Mesothelial cell of epicardium (in vitro differentiated cells): Measurements from ENCODE around the gene MROH2A. TPM values are rescaled to one million over a fixed set of nuclear protein-coding genes. Genes with fewer than 3 reads are reported as not detected.

Experiments
- DNase-seq, 2 experiments: peaks; one replicate each; pipeline ENCODE4 v3.0.0; 2021; ENCODE audit warnings: low spot score in 2 of 2; ENCODE audit not compliant: unreplicated experiment in 2 of 2
- H3K27ac Mint-ChIP-seq: 2 replicates; pipeline ENCODE4 v1.8.0; 2021; ENCODE audit warnings: mixed read lengths
- H3K27me3 Mint-ChIP-seq: 2 replicates; pipeline ENCODE4 v1.8.0; 2021; ENCODE audit warnings: low read depth, mixed read lengths
- H3K36me3 Mint-ChIP-seq: 2 replicates; pipeline ENCODE4 v1.8.0; 2021; ENCODE audit warnings: mixed read lengths
- H3K4me1 Mint-ChIP-seq: 2 replicates; pipeline ENCODE4 v1.8.0; 2021; ENCODE audit warnings: mixed read lengths
- H3K4me3 Mint-ChIP-seq: 2 replicates; pipeline ENCODE4 v1.8.0; 2021; ENCODE audit warnings: mild to moderate bottlenecking, moderate library complexity, mixed read lengths
- H3K9me3 Mint-ChIP-seq: 2 replicates; pipeline ENCODE4 v1.8.0; 2021; ENCODE audit warnings: mixed read lengths
- total RNA-seq: library from RNA; stranded (reverse); gene quantifications from 3 replicates; pipeline ENCODE4 v1.2.1, GENCODE V29; 2021
- TF ChIP-seq, protein P1 (sequence below): fragments of 200-600 bp; sonication (generic); IDR thresholded peaks from one replicate; pipeline ENCODE4 v1.5.0; 2021; ENCODE audit warnings: antibody characterized with exemption; ENCODE audit not compliant: unreplicated experiment

MROH2A gene
- total RNA-seq, 1 donor from 2014 or later: not detected

DNA sequence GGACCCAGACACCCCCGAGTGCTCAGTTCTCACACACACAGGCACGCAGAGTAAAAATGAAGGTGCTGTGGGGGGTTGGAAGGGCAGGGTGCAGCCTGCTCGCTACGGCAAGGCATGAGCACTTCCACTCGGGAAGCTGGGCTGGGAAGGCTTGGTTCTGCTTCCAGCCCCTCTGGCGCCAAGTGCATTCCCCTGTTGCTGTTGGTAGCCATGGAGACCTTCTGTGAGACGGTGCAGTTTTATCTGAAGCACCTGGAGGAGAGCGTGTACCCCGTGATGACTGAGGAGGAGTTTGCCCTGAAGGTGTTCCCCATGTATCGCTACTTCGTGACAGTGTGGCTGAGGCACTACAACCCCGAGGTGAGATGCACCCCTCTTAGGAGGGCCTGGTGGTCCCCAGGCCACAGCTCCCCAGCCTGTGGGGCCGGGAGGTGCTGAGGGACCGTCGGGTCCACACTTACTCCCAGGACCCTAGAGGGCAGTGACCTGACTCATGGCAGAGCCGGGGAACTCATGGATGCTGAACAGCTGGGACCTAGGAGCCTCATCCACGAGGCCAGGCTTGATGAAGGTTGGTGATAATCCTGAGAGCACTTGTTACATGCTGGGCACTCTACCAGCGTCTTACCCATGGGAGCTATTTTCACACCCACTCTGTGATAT is 15.5 kb downstream of the MROH2A start:
- Mint-ChIP-seq H3K9me3 (no peaks in the 10 kb centered on the region), H3K36me3 (no peaks in the 10 kb centered on the region), H3K27ac (no peak overlapping the region), H3K4me3 (no peak overlapping the region), H3K27me3 (peaks cover 16% of the 10 kb centered on the region), H3K4me1 (no peaks in the 10 kb centered on the region)
- peak in 1 of 2 experiments; percentile 30 for DNase-seq
- TF ChIP-seq, protein P1, sequence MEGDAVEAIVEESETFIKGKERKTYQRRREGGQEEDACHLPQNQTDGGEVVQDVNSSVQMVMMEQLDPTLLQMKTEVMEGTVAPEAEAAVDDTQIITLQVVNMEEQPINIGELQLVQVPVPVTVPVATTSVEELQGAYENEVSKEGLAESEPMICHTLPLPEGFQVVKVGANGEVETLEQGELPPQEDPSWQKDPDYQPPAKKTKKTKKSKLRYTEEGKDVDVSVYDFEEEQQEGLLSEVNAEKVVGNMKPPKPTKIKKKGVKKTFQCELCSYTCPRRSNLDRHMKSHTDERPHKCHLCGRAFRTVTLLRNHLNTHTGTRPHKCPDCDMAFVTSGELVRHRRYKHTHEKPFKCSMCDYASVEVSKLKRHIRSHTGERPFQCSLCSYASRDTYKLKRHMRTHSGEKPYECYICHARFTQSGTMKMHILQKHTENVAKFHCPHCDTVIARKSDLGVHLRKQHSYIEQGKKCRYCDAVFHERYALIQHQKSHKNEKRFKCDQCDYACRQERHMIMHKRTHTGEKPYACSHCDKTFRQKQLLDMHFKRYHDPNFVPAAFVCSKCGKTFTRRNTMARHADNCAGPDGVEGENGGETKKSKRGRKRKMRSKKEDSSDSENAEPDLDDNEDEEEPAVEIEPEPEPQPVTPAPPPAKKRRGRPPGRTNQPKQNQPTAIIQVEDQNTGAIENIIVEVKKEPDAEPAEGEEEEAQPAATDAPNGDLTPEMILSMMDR: no peak

DNA sequence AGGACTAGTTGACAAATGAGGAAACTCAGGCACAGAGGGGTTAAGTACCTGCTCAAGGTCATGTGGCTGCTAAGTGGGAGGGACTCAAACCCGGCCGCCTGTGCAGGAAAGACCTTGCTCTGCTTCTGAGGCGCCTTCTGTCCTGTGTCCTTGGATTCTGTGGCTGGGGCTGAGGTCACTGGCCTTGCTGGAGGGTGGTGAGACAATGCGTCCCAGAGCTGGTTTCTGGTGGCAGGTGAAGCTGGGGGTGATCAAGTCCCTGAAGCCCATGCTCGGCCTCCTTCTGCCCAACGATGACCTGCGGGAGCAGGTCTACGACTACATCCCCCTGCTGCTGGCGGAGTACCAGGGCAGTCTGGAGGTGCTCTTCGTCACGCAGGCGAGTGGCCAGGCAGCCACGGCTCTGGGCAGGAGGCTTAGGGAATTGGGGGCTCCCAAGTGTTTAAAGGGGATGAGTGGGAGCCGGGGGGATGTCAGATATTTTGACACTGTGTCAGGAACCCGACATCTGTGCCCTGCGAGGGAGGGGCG is 16.1 kb downstream of the MROH2A start:
- Mint-ChIP-seq H3K9me3 (no peaks in the 10 kb centered on the region), H3K36me3 (no peaks in the 10 kb centered on the region), H3K27me3 (peaks cover 14% of the 10 kb centered on the region), H3K4me1 (no peaks in the 10 kb centered on the region), H3K4me3 (no peak overlapping the region), H3K27ac (no peak overlapping the region)
- TF ChIP-seq, protein P1: no peak
- peak; percentile 5 to 16 for DNase-seq

DNA sequence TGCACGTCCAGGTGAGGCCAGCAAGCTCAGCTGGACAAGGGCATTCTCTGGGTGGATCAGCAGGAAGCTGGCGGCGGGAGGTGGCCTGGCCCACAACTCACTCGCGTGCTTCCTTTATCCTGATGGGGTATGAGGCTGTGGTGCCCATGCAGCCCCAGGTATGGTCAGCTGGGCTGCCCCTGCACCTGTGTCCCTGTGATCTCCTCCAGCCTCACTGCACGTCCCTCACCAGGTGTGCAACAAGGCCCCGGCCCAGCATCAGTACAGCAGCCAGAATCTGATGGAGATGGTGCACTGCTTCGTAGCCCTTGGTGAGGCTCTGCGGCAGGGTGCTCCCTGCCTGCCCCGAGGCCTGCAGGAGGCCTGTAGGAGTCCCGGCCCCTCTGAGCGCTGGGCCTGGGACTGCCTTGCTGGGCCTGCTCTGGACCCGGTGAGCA is 17.6 kb downstream of the MROH2A start:
- TF ChIP-seq, protein P1: no peak
- no peak overlapping the region for H3K27ac Mint-ChIP-seq
- peaks cover 6% of the 10 kb centered on the region for H3K9me3 Mint-ChIP-seq
- peaks cover 8% of the 10 kb centered on the region for H3K27me3 Mint-ChIP-seq
- H3K4me1 Mint-ChIP-seq: no peaks in the 10 kb centered on the region
- no peak overlapping the region for H3K4me3 Mint-ChIP-seq
- H3K36me3 Mint-ChIP-seq: no peaks in the 10 kb centered on the region
- peak; percentile 7 to 33 for DNase-seq

DNA sequence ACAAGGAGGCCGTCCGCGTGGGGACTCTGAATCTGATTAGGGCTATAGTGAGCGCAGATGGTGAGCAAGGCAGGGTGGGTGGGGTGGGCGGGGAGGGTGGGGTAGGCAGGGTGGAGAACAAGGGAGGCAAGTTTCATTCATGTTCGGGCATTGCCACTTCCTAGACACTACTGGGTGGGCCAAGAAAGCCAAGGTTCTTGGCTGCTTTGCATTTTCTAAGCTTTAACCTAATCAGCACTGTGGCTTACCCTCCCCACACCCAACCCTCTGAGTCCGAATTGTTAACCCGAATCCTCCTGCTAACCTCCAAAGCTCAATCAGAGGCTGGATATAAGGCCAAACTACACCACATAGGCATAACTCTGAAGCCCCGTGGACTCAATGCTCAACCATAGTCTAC is 18.1 kb downstream of the MROH2A start:
- Mint-ChIP-seq H3K9me3 (peaks cover 6% of the 10 kb centered on the region), H3K4me1 (no peaks in the 10 kb centered on the region), H3K27ac (no peak overlapping the region), H3K36me3 (no peaks in the 10 kb centered on the region), H3K27me3 (peaks cover 4% of the 10 kb centered on the region), H3K4me3 (no peak overlapping the region)
- TF ChIP-seq, protein P1: no peak
- no peak for DNase-seq

DNA sequence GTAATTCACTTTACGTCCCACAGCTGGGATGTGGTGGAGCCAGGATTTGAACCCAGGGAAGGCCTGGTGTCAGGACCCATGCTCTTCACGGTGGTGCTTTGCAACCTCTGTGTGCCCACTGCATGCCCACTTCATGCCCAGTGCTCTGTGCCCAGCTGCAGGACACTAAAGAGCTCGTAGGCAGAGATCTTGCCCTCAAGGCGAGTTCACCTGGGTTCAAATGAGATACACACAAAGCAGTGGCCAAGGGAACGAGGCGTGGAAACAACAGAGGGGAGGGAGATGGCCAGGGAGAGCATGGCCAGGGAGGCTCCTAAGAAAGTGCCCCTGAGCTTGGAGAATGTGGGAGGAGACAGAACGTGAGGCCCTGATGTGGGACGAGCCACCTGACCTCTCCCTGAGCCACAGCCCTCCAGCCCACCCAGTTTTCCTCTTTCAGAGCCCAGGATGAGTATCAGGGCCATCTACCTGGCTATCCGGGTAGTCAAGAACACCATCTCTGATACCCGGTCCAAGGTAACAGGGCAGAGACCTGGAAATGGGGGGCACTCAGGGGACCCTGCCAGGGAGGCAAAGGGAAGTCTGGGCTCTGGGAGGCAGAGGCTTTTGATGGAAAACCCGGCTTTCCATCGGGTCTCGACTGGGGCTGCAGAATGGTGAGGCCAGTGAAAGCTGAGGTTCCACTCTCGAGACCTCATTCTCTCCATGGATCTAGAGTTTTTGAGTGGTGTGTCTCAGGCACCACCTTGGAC is 20.4 kb downstream of the MROH2A start:
- Mint-ChIP-seq H3K36me3 (no peaks in the 10 kb centered on the region), H3K4me3 (no peak overlapping the region), H3K9me3 (peaks cover 6% of the 10 kb centered on the region), H3K4me1 (no peaks in the 10 kb centered on the region), H3K27ac (no peak overlapping the region), H3K27me3 (peaks cover 8% of the 10 kb centered on the region)
- peak in 1 of 2 experiments; percentile 5 for DNase-seq
- TF ChIP-seq, protein P1: no peak
